ENCODE measurements around the gene RSRC1.

Gene RSRC1

DNA sequence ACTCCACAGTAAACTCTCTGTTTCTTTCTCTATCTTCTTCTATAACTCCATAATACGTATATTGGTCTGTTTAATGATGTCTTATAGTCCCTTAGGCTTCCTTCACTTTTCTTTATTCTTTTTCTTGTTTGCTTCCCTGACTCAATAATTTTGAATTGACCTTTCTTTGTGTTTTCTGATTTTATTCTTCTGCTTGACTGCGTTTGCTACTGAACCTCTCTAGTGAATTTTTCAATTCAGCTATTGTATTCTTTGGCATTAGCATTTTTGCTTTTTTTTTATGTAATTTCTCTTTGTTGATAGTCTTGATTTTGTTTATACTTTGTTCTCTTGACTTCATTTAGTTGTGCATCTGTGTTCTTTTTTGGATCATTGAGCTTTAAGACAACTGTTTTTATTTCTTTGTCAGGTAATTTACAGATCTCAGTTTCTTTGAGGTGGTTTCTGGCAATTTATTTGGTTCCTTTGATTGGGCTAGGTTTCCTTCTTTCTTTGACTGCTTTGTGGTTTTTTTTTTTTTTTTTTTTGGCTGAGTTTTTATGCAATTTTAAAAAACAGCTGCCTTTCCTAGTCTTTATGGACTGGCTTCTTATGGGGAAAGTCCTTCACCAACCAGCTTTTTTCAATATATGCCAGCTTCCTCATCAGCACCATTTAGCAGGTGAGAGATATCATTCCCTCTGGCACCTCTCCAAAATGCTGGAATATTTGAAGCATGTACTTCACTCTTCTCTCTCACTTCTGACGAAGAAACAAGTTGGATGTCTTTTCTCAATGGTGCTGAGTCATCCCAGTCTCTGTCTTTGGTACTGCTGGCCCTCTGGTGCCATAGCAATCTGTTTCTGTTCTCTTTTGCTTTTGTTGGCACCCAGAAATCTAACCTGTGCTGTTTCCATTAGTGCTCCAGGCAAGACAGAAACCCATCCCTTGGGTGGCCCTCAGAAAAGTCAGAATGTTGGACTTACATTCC lies 17.6 kb downstream of the RSRC1 start:
- DNase-seq = no peak

DNA sequence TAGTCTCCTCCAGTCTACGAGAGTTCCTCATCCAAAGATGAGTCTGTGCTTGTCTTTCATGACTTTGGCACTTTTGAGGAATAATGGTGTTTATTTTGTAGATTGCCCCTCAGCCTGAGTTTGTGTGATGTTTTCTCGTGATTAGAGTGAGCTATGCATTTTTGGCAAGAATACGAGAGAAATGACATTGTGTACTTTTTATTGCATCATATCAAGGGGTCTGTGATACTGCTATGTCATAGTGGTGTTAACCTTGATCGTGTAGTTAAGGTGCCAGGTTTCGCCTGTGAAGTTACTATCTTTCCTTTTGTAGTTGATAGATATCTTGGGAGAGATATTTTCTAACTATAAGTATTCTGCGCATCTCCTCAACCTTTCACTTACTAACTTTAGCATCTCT lies 18.9 kb downstream of the RSRC1 start:
- no peak for DNase-seq

- no peak for DNase-seq
These were observed 24.5 kb downstream of the RSRC1 start for GRCh38 chr3:158134363-158134762.

DNA sequence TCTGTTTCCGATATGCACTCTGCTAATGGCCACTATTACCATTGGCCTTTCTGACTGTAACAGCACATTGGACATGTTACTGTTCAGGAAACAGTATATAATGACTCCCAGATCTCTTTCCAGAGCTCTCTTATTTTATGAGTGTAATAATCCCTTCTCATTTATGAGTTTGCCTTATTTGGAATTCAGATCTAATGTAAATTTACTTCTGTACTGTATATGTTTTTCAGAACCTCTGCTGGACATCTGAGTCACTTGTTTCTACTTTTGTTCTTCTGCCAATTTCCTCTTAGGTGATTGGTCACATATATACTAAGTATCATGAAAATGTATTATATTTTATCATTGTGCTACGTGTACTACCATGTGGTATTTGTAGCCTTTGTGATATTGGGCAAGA lies 30.5 kb downstream of the RSRC1 start:
- no peak for DNase-seq

GRCh38 chr3:158148218-158148617 lies 38.3 kb downstream of the RSRC1 start:
- no peak for DNase-seq

DNA sequence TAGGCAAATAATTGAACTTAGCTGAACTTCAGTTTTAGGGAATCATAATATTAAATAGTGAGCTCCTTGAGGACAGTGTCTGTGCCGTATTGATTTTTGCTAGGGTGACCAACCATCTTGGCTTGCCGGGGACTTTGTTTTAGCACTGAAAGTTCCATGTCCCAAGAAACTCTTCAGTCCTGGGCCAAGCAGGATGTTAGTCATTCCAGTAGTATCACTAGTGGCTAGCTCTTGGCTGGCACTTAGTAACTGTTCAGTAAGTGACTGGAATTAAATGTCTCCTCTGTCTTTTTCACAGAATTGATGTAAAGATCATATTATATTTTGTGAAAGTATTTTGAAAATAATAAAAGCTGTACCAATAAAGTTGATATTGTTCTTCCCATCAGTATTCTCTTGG lies 42.3 kb downstream of the RSRC1 start:
- no peak for DNase-seq

GRCh38 chr3:158158969-158159368 lies 49.1 kb downstream of the RSRC1 start:
- DNase-seq = no peak

DNA sequence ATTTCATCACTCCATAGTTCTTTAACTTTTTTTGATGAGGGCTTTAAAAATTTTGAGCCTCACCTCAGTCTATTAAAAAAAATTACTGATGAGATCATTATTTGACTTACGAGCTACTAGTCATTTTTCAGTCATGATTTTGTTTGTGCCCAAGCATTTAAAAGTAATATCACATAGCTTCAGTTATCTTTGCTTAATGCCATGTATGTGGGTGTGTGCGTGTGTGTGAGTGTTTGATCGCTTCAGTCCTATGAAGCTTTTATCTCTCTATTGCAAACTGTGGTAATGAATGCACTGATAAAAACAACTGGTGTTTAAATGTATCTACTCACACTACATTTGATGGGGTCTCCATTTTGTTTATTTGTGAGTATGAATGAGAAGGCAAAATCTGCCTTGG lies 49.8 kb downstream of the RSRC1 start:
- DNase-seq = no peak

GRCh38 chr3:158160958-158161357 lies 51.1 kb downstream of the RSRC1 start:
- DNase-seq = no peak

- DNase-seq = no peak
These were observed 55.3 kb downstream of the RSRC1 start for GRCh38 chr3:158165141-158165655.

- no peak for DNase-seq
These were observed 55.8 kb downstream of the RSRC1 start for GRCh38 chr3:158165730-158166129.

GRCh38 chr3:158166223-158166622 lies 56.3 kb downstream of the RSRC1 start:
- DNase-seq = no peak

- no peak for DNase-seq
These were observed 58.1 kb downstream of the RSRC1 start for GRCh38 chr3:158167737-158168557.

DNA sequence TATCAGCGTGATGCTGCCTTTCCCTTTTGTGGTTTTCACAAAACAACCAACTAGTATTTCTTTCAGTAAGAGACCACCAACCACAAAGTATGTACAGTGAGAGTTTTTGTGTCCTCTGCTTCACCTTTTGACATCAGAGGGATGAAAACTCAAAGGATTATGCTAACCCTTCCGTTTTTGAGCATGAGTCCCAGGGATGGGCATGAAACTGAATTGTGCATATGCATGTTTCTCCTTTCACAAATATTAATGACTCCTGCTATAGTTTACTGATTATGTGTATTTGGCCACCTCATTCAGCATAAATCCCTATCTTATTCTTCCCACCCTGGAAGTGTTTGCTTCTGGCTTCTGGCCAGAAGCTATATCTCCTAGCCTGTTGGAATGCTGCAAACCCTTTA lies 59.2 kb downstream of the RSRC1 start:
- DNase-seq = no peak

DNA sequence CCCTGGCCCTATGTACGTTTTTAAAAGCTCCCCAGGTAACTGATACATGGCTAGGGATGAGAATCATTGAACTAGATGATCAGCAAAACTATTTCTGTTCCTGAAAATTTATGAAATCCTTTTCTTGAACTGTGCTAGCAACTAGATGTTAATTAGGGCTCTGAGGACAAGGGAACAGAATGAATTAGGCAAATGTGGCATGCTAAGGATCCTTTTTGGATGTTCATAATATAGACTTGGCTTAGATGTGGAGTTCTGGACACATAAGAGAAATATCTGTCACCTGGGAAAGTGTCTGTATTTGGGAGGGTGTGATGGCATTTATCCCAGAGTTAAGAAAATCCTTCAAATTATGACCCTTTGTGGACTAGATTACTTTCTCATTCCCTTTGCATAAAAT lies 71.2 kb downstream of the RSRC1 start:
- DNase-seq = no peak

DNA sequence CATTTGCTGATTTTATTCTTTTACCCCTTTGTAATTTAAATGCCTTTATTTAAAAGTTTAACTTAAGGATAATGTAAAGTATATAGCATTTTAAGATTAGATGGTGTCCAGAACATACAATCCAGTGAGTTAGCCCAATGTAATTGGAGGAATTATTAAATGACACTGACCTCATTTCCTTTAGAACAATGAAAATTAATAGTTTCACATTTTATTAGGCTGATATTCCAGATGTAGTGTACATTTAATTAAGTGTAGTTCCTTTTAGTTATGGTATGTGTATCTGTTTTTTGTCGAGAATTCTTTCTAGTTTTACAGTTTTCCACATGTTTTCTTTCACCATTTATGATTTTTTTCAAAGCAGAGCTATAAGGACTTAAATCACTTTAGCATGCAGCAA lies 75.8 kb downstream of the RSRC1 start:
- no peak for DNase-seq

GRCh38 chr3:158200955-158201354 lies 91.1 kb downstream of the RSRC1 start:
- DNase-seq = no peak

DNA sequence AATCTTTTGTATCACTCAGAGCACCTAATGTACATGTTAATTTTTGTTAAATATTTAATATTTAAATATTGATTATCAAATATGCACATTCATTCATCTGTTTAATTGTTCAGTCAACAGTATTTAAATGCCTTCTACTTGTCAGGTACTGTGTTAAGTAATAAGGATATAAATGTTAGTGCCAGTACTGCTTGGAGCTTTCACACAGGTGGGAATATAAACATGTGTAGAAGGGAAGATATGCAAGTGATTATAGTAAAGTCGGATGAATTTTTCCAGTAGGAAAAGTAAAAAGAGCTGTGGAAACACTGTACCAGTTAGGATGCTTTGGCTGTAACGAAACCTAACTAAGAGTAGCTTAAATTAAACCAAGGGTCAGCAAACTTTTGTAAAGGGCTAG lies 95.4 kb downstream of the RSRC1 start:
- no peak for DNase-seq

DNA sequence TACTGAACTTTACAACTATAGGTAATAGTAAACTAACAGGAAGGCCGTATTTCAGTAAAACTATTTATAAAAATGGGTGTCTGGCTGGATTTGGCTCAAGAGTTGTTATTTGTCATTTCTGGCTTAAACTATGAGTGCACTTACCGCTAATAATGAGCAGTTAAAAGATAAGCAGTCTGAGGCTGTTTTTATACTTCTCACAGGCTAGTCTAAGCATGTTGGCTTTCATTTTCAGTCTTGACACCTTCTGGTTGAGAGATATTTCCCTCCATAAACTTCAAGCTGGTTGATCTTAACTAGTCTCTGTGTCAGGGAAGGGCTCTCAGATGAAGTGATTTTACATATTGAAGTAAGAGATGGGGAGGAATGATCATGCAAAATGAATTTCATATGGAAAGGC lies 96.1 kb downstream of the RSRC1 start:
- DNase-seq = no peak

DNA sequence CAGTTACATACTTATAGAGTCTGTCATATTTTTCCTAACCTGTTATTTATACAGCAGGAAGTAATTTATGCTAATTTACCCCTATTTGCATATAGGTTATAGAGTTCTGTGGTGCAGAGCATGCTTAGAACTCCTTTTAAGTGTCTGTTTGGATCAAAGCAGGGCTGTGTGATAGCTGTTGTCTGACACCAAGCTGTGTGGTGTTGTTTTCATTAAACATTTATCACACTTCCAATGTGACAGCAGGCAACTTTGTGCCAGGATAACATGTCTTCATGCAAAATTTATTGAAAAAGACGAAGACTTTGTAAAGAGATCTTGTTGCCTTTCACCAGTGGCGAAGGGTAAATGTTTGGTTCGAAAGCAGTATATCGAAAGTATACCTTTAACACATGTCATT lies 100.2 kb downstream of the RSRC1 start:
- DNase-seq = no peak

DNA sequence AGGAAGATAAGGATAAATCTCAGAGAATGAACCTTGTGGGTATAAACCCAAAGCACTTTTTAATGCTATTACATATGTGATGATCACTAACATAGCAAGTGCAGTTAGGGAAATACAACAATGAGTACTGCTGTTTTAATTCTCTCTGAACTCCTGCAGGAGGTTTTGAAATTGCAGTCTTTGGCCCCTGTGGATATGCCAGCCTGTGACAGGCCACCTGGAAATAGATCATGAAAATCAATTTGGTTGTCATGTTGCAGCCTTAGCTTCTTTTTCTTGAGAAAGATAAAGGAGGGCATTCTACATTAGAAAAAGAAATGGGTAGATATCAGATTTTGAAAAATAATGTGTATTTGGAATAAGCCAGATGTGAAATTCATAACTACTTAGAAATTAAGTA lies 103.6 kb downstream of the RSRC1 start:
- no peak for DNase-seq

- DNase-seq = no peak
These were observed 108.1 kb downstream of the RSRC1 start for GRCh38 chr3:158217992-158218391.

DNA sequence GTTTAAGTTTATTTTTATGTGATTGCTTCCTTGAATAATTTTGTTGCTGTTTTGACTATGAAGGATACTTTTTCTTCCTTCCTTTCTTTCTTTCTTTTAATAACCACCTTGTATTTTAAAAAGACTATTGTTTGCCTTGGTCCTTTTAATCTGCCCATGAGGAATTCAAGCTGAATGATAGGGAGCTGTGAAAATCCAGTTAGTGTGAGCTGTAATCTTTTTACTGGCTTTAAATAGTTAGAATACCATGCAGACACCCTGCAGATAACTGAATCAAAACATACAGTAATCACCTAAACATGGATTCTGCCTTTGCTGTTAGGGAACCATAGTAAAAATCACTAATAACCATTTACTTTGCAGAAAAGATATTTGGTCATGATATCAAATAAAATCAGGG lies 110.7 kb downstream of the RSRC1 start:
- DNase-seq = no peak
